Ascending aorta (tissue), 2 donors: ENCODE measurements around the gene IZUMO1R. TPM values are rescaled to one million over a fixed set of nuclear protein-coding genes. Genes with fewer than 3 reads are reported as not detected.
"Not testable (repeated sequence)": the region's sequence is repeated elsewhere in the genome, so short reads cannot be mapped to it uniquely, and the experiment has no call there.

Experiments
- DNase-seq, 2 donors: peaks; one replicate each; pipeline ENCODE4 v3.0.0-alpha.2; 2019; ENCODE audit warnings: low spot score in 2 of 2
- H3K27ac ChIP-seq, 2 donors: fragments of 200-600 bp; sonication (generic); one replicate each; pipeline ENCODE4 v1.5.1; 2016 to 2017; ENCODE audit warnings: mild to moderate bottlenecking in 1 of 2
- H3K27me3 ChIP-seq: fragments of 200-600 bp; sonication (generic); one replicate; pipeline ENCODE4 v1.5.1; 2017
- H3K36me3 ChIP-seq, 2 donors: fragments of 200-600 bp; sonication (generic); one replicate each; pipeline ENCODE4 v1.5.1; 2016
- H3K4me1 ChIP-seq, 2 donors: fragments of 200-600 bp; sonication (generic); one replicate each; pipeline ENCODE4 v1.5.1; 2016 to 2017; ENCODE audit warnings: mild to moderate bottlenecking in 1 of 2
- H3K4me3 ChIP-seq, 2 donors: fragments of 200-600 bp; sonication (generic); one replicate each; pipeline ENCODE4 v1.5.1; 2016 to 2017; ENCODE audit warnings: mild to moderate bottlenecking in 1 of 2
- H3K9me3 ChIP-seq, 2 donors: fragments of 200-600 bp; sonication (generic); one replicate each; pipeline ENCODE4 v1.5.1; 2016
- intact Hi-C: fragments of 100-400 bp; cut with DNase I; formaldehyde crosslinking; loops from one replicate; pipeline ENCODE4 v1.15.1; 2023
- total RNA-seq: library from RNA; depleted of rRNA; stranded (reverse); fragments of >200 nt; gene quantifications from one replicate; pipeline ENCODE4 v1.1.0, GENCODE V29; 2016
- TF ChIP-seq, protein P1 (sequence below), 3 experiments: fragments of 200-600 bp in 2 of 3; fragments of 450-650 bp in 1 of 3; sonication (generic) in 2 of 3; IDR thresholded peaks; one replicate each; pipeline ENCODE4 v1.5.1; 2016 to 2019; ENCODE audit warnings: antibody characterized with exemption in 3 of 3, mild to moderate bottlenecking in 1 of 3, moderate library complexity in 1 of 3

Gene IZUMO1R
- total RNA-seq: not detected

DNA sequence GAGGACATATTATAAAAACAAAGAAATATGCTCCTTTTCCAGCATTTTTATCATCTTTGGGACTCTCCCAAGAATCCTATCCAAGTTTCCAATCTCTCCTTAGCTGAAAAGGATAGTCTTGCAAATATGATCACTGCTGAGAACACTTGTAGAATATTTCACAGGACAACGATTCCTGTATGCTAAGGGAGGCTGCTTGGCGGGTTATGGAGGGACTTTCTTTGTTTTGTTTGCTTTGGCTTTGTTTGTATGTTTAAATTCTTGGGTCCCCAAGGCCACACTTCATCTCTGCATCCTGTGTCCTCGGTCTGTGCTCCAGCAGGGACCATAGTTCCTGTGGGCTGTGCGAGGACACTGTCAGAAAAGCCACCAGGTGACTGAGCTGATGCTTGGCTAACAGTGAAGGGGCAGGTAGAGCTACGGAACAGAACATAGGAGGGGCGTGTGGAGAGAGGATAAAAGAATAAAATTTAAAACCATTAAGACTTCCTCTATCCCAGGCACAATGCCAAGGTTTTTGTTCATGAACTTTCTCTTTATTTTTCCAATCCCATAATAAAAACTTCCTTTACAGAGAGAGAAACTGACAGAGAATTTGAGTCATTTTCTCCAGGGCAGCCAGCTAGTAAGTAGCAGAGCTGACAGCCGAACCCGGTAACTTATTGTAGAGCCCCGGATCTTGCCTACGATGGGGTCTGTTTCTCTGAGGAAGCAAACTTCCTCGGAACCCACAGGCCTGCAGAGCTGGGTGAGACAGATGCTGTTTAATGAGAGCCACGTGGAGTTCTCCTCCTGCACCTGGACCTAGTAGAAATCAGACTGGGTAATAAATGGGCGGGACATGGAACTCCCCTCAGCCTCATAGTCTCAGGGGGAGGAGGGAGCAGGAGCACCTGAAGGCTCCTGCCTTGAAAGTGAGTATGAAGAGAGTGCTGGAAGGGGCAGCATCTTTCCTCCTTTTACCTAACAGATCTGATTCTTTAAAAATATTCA is at the start of gene IZUMO1R:
TSS of gene IZUMO1R (plus strand) at position 615 of the 993 bp plus-strand sequence. CDS start 1,057 bp downstream, outside the sequence.
- TF ChIP-seq, protein P1, sequence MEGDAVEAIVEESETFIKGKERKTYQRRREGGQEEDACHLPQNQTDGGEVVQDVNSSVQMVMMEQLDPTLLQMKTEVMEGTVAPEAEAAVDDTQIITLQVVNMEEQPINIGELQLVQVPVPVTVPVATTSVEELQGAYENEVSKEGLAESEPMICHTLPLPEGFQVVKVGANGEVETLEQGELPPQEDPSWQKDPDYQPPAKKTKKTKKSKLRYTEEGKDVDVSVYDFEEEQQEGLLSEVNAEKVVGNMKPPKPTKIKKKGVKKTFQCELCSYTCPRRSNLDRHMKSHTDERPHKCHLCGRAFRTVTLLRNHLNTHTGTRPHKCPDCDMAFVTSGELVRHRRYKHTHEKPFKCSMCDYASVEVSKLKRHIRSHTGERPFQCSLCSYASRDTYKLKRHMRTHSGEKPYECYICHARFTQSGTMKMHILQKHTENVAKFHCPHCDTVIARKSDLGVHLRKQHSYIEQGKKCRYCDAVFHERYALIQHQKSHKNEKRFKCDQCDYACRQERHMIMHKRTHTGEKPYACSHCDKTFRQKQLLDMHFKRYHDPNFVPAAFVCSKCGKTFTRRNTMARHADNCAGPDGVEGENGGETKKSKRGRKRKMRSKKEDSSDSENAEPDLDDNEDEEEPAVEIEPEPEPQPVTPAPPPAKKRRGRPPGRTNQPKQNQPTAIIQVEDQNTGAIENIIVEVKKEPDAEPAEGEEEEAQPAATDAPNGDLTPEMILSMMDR (IDR thresholded peaks at IDR 0.05): no peak
- Histone ChIP-seq H3K9me3 (no peaks in the 10 kb centered on the region), H3K4me3 (peak within 1 kb of the TSS in 1 of 2 donors; percentile 28), H3K4me1 (peaks cover 8 to 15% of the 10 kb centered on the region in 2 donors), H3K27ac (peak within 1 kb of the TSS; percentile 71), H3K36me3 (no peaks in the 10 kb centered on the region), H3K27me3 (no peaks in the 10 kb centered on the region)
- DNase-seq: no peak
- intact Hi-C loops: no loop called here

- TF ChIP-seq, protein P1 (IDR thresholded peaks at IDR 0.05): no peak
- intact Hi-C loops: no loop called here
- H3K9me3 ChIP-seq: no peaks in the 10 kb centered on the region
- DNase-seq: no peak
- no peaks in the 10 kb centered on the region for H3K27me3 ChIP-seq
- no peak overlapping the region for H3K4me3 ChIP-seq
- H3K36me3 ChIP-seq: no peaks in the 10 kb centered on the region
- H3K4me1 ChIP-seq: no peaks in the 10 kb centered on the region
- H3K27ac ChIP-seq: no peak overlapping the region
Measured at GRCh38 chr11:94271885-94272372, 32.5 kb upstream of the IZUMO1R start.

DNA sequence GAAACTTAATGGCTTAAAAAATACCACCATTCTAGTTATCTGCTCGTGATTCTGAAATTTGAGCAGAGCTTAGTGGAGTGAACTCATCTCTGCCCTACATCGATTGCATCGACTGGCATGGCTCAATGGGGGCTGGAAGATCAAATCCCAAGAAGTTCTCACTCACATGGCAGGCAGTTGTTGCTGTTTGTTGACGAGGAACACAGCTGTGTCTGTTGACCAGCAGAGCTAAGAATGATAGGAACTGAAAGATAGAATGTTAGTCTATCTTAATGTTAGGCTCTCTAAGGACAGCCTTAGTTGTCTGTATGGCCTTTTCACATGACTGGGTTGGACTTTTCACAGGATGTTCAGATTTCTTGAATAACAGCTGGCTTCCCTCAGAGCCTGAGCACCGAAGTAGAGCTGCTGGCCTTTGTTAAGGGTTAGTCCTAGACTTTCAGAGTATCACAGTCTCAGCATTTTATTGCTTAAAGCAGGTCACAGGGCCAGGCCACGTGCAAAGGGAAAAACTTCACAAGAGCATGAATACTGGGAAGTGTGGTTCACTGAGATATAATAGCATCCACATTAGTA is 31.6 kb upstream of the IZUMO1R start:
- intact Hi-C loops: no loop called here
- no peak for DNase-seq
- TF ChIP-seq, protein P1 (IDR thresholded peaks at IDR 0.05): no peak

DNA sequence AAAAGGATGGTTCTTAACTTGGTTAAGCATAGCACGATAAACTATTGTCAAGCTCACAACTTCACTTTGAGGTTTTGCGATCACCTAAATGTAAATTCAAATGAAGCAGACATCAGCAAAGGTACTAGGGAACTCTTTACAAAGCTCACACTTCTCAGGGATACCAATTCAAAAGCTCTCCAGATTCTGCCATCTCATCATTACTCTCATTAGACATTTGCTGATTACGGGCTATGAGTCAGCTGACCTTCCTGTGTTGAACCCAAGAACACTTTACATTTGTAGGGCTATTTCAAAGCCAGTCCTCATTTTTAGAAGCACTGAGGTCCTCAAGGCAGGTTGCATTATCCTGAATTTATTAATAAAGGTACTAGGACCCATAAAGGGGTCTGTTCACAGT is 28.4 kb upstream of the IZUMO1R start:
- H3K27ac ChIP-seq: no peak overlapping the region
- no peak overlapping the region for H3K4me3 ChIP-seq
- intact Hi-C loops: no loop called here
- no peaks in the 10 kb centered on the region for H3K9me3 ChIP-seq
- H3K27me3 ChIP-seq: no peaks in the 10 kb centered on the region
- DNase-seq: no peak
- H3K4me1 ChIP-seq: no peaks in the 10 kb centered on the region
- H3K36me3 ChIP-seq: no peaks in the 10 kb centered on the region
- TF ChIP-seq, protein P1 (IDR thresholded peaks at IDR 0.05): no peak

More for the DNA sequence above, 31.6 kb upstream of the IZUMO1R start:
- Histone ChIP-seq H3K27ac (no peak overlapping the region), H3K9me3 (no peaks in the 10 kb centered on the region), H3K27me3 (no peaks in the 10 kb centered on the region), H3K4me3 (no peak overlapping the region), H3K4me1 (no peaks in the 10 kb centered on the region), H3K36me3 (no peaks in the 10 kb centered on the region)

DNA sequence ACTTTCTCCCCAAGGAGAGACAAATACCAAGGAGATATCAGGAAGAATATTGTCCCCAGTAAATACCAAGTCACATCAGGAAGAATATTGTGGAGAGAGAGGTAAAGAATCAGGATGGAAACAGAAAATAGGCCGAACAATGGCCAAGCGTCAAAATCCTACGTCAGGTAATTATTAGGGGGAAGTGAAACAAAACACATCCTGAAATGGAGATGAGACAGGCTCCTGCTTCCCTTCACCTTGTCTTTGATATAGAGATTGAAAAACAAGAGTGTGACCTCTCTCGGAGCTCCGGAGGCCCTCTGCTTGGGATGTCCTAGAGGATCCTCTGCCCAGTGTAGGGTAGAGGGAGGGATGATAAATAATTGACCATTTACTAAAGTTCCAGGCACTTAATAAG is 27.4 kb upstream of the IZUMO1R start:
- no peaks in the 10 kb centered on the region for H3K4me1 ChIP-seq
- no peaks in the 10 kb centered on the region for H3K36me3 ChIP-seq
- TF ChIP-seq, protein P1 (IDR thresholded peaks at IDR 0.05): no peak
- intact Hi-C loops: no loop called here
- H3K27ac ChIP-seq: no peak overlapping the region
- no peaks in the 10 kb centered on the region for H3K9me3 ChIP-seq
- H3K27me3 ChIP-seq: no peaks in the 10 kb centered on the region
- H3K4me3 ChIP-seq: no peak overlapping the region
- DNase-seq: no peak

- intact Hi-C loops, H3K9me3 ChIP-seq: not testable (repeated sequence)
Measured at GRCh38 chr11:94278207-94278606, 26.2 kb upstream of the IZUMO1R start.

More at GRCh38 chr11:94278207-94278606, 26.2 kb upstream of the IZUMO1R start:
- H3K36me3 ChIP-seq, DNase-seq, H3K27ac ChIP-seq, H3K27me3 ChIP-seq, H3K4me3 ChIP-seq, H3K4me1 ChIP-seq: not testable (repeated sequence)
